ENCODE measurements around the gene GRHPR.

DNA sequence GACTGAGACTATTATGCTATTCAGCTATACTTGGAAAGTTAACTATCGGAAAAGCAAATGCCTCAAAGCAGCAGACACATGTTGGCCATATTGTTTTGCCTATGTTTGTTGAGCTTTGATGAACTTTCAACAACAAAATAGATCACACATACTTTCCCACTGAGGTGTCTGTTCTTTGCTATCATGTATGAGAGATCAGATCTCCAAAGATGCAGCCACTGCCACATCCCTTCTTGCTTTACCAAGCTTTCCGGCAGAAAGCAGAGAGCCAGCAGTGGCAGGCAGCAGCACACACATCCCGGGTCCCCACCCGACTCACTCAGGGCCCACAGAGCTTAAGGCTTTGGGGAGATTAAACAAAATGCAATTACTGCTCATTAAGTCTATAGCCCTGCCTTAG is 23.9 kb downstream of the GRHPR start:
- TF ChIP-seq POLR2A (IDR thresholded peaks at IDR 0.05) (no peak), CTCF (IDR thresholded peaks at IDR 0.05) (no peak)
